ENCODE measurements around the gene ALDH6A1. TPM values are rescaled to one million over a fixed set of nuclear protein-coding genes. Genes with fewer than 3 reads are reported as not detected.

The ALDH6A1 gene
- total RNA-seq, 4 donors from 2014 or later, result 19.1 to 40.0 (median 27.5) TPM

DNA sequence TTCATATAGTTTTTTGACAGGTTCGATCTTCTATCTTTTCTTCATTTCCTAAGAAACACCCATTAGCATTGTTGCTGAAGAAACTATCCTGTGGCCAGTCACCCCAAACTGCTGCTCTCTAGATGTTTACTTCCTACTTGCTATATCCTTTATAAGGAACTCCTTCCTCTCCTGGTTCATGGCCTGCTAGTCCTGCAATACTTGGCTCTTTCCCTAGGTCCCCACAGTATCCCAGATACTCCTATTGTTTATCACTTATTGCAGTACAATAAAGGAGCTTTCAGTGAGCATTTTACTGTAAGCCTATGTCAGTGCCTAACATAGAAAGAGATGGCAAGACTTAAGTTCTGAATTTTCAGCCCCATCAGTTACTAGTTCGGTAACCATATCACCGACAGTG, 2.8 kb downstream of the ALDH6A1 start:
- TF ChIP-seq, protein P1, sequence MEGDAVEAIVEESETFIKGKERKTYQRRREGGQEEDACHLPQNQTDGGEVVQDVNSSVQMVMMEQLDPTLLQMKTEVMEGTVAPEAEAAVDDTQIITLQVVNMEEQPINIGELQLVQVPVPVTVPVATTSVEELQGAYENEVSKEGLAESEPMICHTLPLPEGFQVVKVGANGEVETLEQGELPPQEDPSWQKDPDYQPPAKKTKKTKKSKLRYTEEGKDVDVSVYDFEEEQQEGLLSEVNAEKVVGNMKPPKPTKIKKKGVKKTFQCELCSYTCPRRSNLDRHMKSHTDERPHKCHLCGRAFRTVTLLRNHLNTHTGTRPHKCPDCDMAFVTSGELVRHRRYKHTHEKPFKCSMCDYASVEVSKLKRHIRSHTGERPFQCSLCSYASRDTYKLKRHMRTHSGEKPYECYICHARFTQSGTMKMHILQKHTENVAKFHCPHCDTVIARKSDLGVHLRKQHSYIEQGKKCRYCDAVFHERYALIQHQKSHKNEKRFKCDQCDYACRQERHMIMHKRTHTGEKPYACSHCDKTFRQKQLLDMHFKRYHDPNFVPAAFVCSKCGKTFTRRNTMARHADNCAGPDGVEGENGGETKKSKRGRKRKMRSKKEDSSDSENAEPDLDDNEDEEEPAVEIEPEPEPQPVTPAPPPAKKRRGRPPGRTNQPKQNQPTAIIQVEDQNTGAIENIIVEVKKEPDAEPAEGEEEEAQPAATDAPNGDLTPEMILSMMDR (IDR thresholded peaks at IDR 0.05), result no peak
- TF ChIP-seq POLR2A (IDR thresholded peaks at IDR 0.05) (no peak), POLR2AphosphoS5 (IDR thresholded peaks at IDR 0.05) (no peak), EP300 (IDR thresholded peaks at IDR 0.05; ENCODE audit: low read depth) (no peak)

DNA sequence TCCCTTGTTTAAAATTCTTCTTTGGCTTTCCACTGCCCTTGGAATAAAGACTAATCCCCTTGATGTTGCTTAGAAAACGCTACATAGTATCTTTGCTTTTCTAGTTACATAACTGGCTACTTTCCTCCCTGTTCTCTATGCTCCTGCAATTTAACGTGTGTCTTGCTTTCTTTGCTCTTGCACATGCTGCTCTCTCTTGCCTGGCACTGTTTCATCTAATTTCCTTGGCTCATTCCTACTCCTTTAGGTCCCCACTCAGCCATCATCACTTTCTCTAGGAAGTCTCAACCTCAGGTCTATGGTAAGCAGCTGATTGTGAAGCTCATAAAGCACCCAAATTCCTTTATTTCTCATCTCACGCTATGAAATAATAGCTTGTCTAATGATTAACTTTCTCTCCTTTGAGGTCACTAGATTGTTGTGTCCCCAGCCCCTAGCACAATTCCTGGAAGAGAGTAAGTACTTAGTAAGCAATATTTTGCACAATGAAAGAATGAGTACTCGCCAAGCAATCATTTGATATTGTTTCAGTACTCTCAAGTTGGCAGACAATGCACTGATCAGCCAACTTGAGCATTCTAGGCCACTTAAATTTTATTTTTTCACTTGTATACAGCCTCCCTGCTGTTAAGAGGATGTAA, 3.3 kb downstream of the ALDH6A1 start:
- Histone ChIP-seq H3K27ac (no peak overlapping the region), H3K4me1 (peaks cover 4 to 20% (median 16%) of the 10 kb centered on the region in 4 donors), H3K36me3 (no peaks in the 10 kb centered on the region), H3K27me3 (no peaks in the 10 kb centered on the region), H3K9me3 (no peaks in the 10 kb centered on the region), H3K4me3 (no peak overlapping the region)
- intact Hi-C loops (cut with DNase I; ENCODE audit: low total_unique reads), result no loop called here
- 54 to 64% methylated on average over 3 to 4 of the region's 4 CpGs for WGBS, 2 donors (ENCODE audit: low coverage in 1 of 2)
- in situ Hi-C loops (cut with MboI; ENCODE audit: low pct_ligation_motif_present in 1 of 4, low pct_unique_long_range_greater_than_20kb in 1 of 4, low sequenced_read_pairs in 3 of 4), result no loop called here
- no peak for DNase-seq
- TF ChIP-seq POLR2AphosphoS5 (IDR thresholded peaks at IDR 0.05) (no peak), POLR2A (IDR thresholded peaks at IDR 0.05) (no peak), EP300 (IDR thresholded peaks at IDR 0.05; ENCODE audit: low read depth) (no peak)
- TF ChIP-seq, protein P1 (IDR thresholded peaks at IDR 0.05), result no peak

More for the DNA sequence above, 2.8 kb downstream of the ALDH6A1 start:
- 82 to 95% methylated on average over 1 to 3 of the region's 3 CpGs for WGBS, 2 donors (ENCODE audit: low coverage in 1 of 2)
- no peaks in the 10 kb centered on the region for H3K27me3 ChIP-seq
- peaks cover 4 to 22% (median 18%) of the 10 kb centered on the region in 4 donors for H3K4me1 ChIP-seq
- H3K4me3 ChIP-seq, result no peak overlapping the region
- no peak overlapping the region for H3K27ac ChIP-seq
- DNase-seq, result no peak
- intact Hi-C loops (cut with DNase I; ENCODE audit: low total_unique reads), result no loop called here
- H3K9me3 ChIP-seq, result no peaks in the 10 kb centered on the region
- in situ Hi-C loops (cut with MboI; ENCODE audit: low pct_ligation_motif_present in 1 of 4, low pct_unique_long_range_greater_than_20kb in 1 of 4, low sequenced_read_pairs in 3 of 4), result no loop called here
- H3K36me3 ChIP-seq, result no peaks in the 10 kb centered on the region

DNA sequence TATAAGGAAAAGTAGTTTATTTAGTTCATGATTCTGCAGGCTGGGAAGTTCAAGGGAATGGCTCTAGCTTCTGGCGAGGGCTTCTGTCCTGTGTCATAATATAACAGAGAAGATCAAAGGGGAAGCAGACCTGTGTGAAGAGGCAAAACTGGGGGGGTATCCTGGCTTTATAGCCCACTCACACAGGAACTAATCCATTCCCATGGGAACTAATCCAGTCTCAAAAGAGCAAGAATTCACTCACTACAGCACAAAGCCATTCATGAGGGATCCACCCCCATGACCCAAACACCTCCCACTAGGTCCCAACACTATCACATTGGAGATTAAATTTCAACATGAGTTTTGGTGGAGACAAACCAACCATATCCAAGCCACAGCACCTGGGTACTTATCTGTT, 6.9 kb downstream of the ALDH6A1 start:
- intact Hi-C loops (cut with DNase I; ENCODE audit: low total_unique reads), result no loop called here
- no peak for TF ChIP-seq POLR2AphosphoS5 (IDR thresholded peaks at IDR 0.05)
- no peak for TF ChIP-seq POLR2A (IDR thresholded peaks at IDR 0.05)
- TF ChIP-seq, protein P1 (IDR thresholded peaks at IDR 0.05), result no peak
- no peak for TF ChIP-seq EP300 (IDR thresholded peaks at IDR 0.05; ENCODE audit: low read depth)

DNA sequence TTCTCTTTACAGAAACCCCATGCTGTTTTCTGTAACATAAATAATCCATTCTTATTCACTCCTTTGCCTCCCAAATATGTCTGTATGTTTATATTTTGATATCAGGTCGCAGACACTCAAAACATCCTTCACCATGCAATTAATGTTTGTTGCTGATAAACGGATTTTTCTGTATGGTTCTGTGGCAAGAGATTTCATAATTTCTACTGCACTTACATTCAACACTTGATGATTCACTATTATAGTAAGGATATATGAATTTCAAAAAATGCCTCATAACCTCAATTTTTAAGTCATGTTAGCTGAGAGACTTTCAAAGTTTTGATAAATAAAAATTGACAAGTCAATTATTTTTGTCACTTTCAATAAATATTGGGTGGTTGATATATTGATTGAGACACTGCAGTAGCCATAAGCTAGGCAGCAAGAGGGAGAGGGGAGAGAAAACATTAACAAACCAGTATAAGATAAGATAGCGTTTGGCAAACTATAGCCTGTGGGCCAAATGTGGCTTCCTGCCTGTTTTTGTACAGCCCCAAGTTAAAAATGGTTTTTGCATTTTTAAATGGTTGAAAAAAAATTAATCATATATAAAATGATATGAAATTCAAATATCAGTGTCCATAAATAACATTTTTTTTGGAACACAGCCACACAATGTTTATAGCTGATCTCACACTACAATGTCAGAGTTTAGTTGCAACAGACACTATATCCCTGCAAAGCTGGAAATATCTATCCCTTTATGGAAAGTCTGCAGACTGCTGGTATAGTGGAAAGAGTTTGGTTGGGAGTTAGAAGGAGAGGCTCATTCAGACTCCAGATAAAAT, 18.3 kb downstream of the ALDH6A1 start:
- Histone ChIP-seq H3K9me3 (no peaks in the 10 kb centered on the region), H3K27me3 (no peaks in the 10 kb centered on the region), H3K4me3 (no peak overlapping the region), H3K36me3 (peaks cover 0 to 59% (median 14%) of the 10 kb centered on the region in 4 donors), H3K27ac (no peak overlapping the region), H3K4me1 (no peaks in the 10 kb centered on the region)
- 80 to 87% methylated on average over 3 of the region's 3 CpGs for WGBS, 2 donors (ENCODE audit: low coverage in 1 of 2)
- TF ChIP-seq POLR2A (IDR thresholded peaks at IDR 0.05) (no peak), POLR2AphosphoS5 (IDR thresholded peaks at IDR 0.05) (no peak), EP300 (IDR thresholded peaks at IDR 0.05; ENCODE audit: low read depth) (no peak)
- TF ChIP-seq, protein P1 (IDR thresholded peaks at IDR 0.05), result no peak
- intact Hi-C loops (cut with DNase I; ENCODE audit: low total_unique reads), result no loop called here
- no peak for DNase-seq
- in situ Hi-C loops (cut with MboI; ENCODE audit: low pct_ligation_motif_present in 1 of 4, low pct_unique_long_range_greater_than_20kb in 1 of 4, low sequenced_read_pairs in 3 of 4), result no loop called here

More for the DNA sequence above, 6.9 kb downstream of the ALDH6A1 start:
- H3K27ac ChIP-seq, result no peak overlapping the region
- no peak overlapping the region for H3K4me3 ChIP-seq
- DNase-seq, result no peak
- peaks cover 0 to 3% (median 0%) of the 10 kb centered on the region in 4 donors for H3K4me1 ChIP-seq
- WGBS, 2 donors (ENCODE audit: low coverage in 1 of 2), result 96% methylated on average over 1 of the region's 1 CpG; no CpG with 5 or more reads in 1 of the 2 donors
- in situ Hi-C loops (cut with MboI; ENCODE audit: low pct_ligation_motif_present in 1 of 4, low pct_unique_long_range_greater_than_20kb in 1 of 4, low sequenced_read_pairs in 3 of 4), result no loop called here
- H3K36me3 ChIP-seq, result peaks cover 0 to 2% (median under 1%) of the 10 kb centered on the region in 4 donors
- no peaks in the 10 kb centered on the region for H3K27me3 ChIP-seq
- no peaks in the 10 kb centered on the region for H3K9me3 ChIP-seq
